H1 (cell line): ENCODE data around the gene EIF2B5. TPM values are rescaled to one million over a fixed set of nuclear protein-coding genes. Genes with fewer than 3 reads are reported as not detected.

ENCODE experiments used
- CTCF ChIA-PET: fragments of 300-600 bp; sonication (Branson Sonifier 250); formaldehyde crosslinking; loops from one replicate; lab custom pipeline; 2021; ENCODE audit not compliant: partially characterized antibody; lab: Charles Lee
- POLR2A ChIA-PET: fragments of 300-600 bp; sonication (Branson Sonifier 250); formaldehyde crosslinking; loops from one replicate; lab custom pipeline; 2021; ENCODE audit warnings: inconsistent platforms; ENCODE audit not compliant: partially characterized antibody; lab: Charles Lee
- DNase-seq, 2 experiments: peaks; one replicate each; pipeline versions ENCODE4 v3.0.0 to v3.0.0-alpha.2; 2010 to 2022; ENCODE audit warnings: low spot score in 2 of 2, low read depth in 1 of 2, mixed read lengths in 1 of 2
- FAIRE-seq: peaks from 2 replicates; lab custom pipeline; 2011; peaks lifted over from hg19 to GRCh38; lab: Jason Lieb, UNC
- H2AFZ ChIP-seq: 2 replicates; pipeline ENCODE4 v1.8.1; 2012; ENCODE audit warnings: low read length, inconsistent platforms
- H2AK5ac ChIP-seq: 2 replicates; pipeline ENCODE4 v1.6.1; 2013; ENCODE audit warnings: low read depth, low read length
- H2BK120ac ChIP-seq: replicated peaks from 2 replicates; pipeline ENCODE3; 2013; ENCODE audit warnings: low read depth, low read length, inconsistent platforms
- H2BK12ac ChIP-seq: 2 replicates; pipeline ENCODE4 v1.6.1; 2013; ENCODE audit warnings: low read depth, low read length
- H2BK15ac ChIP-seq: 2 replicates; pipeline ENCODE4 v1.6.1; 2013; ENCODE audit warnings: low read length
- H2BK20ac ChIP-seq: 2 replicates; pipeline ENCODE4 v1.6.1; 2013; ENCODE audit warnings: low read length
- H2BK5ac ChIP-seq: 2 replicates; pipeline ENCODE4 v1.6.1; 2013; ENCODE audit warnings: low read depth, low read length
- H3K14ac ChIP-seq: 2 replicates; pipeline ENCODE4 v1.6.1; 2013; ENCODE audit warnings: inconsistent platforms; ENCODE audit not compliant: insufficient read length
- H3K18ac ChIP-seq: 2 replicates; pipeline ENCODE4 v1.6.1; 2013; ENCODE audit warnings: low read length; ENCODE audit errors: extremely low read depth
- H3K23ac ChIP-seq: 2 replicates; pipeline ENCODE4 v1.6.1; 2013; ENCODE audit warnings: inconsistent platforms; ENCODE audit not compliant: insufficient read length
- H3K23me2 ChIP-seq: 2 replicates; pipeline ENCODE4 v1.6.1; 2013; ENCODE audit warnings: low read depth, low read length
- H3K27ac ChIP-seq: 2 replicates; pipeline ENCODE4 v1.6.1; 2011; ENCODE audit warnings: low read depth, low read length, inconsistent platforms
- H3K27me3 ChIP-seq, 4 experiments: replicated peaks in 1 of 4; 1 replicate in 1 of 4; 2 replicates in 3 of 4; pipeline versions ENCODE4 v1.6.1 to v1.8.1; 2011 to 2013; ENCODE audit warnings: low read length in 3 of 4, mild to moderate bottlenecking in 3 of 4, inconsistent platforms in 2 of 4, mixed read lengths in 2 of 4, moderate library complexity in 1 of 4; ENCODE audit not compliant: control insufficient read depth in 3 of 4, insufficient read depth in 3 of 4; ENCODE audit errors: extremely low read depth in 1 of 4
- H3K36me3 ChIP-seq, 4 experiments: 2 replicates each; pipeline versions ENCODE4 v1.6.1 to v1.8.1; 2011 to 2013; ENCODE audit warnings: mild to moderate bottlenecking in 4 of 4, low read length in 3 of 4, moderate library complexity in 2 of 4, control low read depth in 1 of 4, inconsistent platforms in 1 of 4; ENCODE audit not compliant: insufficient read depth in 4 of 4, control insufficient read depth in 2 of 4
- H3K4ac ChIP-seq: replicated peaks from 2 replicates; pipeline ENCODE3; 2013; ENCODE audit warnings: low read length, low read depth, mixed read lengths, inconsistent platforms; ENCODE audit not compliant: insufficient read length
- H3K4me1 ChIP-seq, 4 experiments: replicated peaks in 1 of 4; 1 replicate in 1 of 4; 2 replicates in 3 of 4; pipeline versions ENCODE4 v1.6.1 to v1.8.1; 2011 to 2013; ENCODE audit warnings: low read length in 3 of 4, inconsistent platforms in 2 of 4, mixed read lengths in 1 of 4; ENCODE audit not compliant: insufficient read depth in 4 of 4, control insufficient read depth in 3 of 4
- H3K4me2 ChIP-seq, 2 experiments: 2 replicates each; pipeline versions ENCODE4 v1.6.1 to v1.8.1; 2011 to 2013; ENCODE audit warnings: low read depth in 2 of 2, low read length in 2 of 2, control low read depth in 1 of 2, inconsistent platforms in 1 of 2, mild to moderate bottlenecking in 1 of 2; ENCODE audit not compliant: insufficient read depth in 1 of 2
- H3K4me3 ChIP-seq, 4 experiments: fragments of 200-600, 300-600 bp in 1 of 4; sonication (generic), shearing (Covaris generic), sonication (Bioruptor Twin) in 1 of 4; 2 replicates each; pipeline versions ENCODE4 v1.5.1 to v1.8.1; 2011 to 2016; ENCODE audit warnings: low read length in 4 of 4, low read depth in 3 of 4, control low read depth in 2 of 4, inconsistent platforms in 2 of 4, mild to moderate bottlenecking in 2 of 4, mixed read lengths in 1 of 4, moderate library complexity in 1 of 4; ENCODE audit not compliant: insufficient read depth in 2 of 4; ENCODE audit errors: extremely low read depth in 1 of 4
- H3K56ac ChIP-seq: replicated peaks from 2 replicates; pipeline ENCODE3; 2013; ENCODE audit warnings: low read depth, mild to moderate bottlenecking, mixed read lengths, low read length, inconsistent platforms; ENCODE audit not compliant: insufficient read length
- H3K79me1 ChIP-seq: 2 replicates; pipeline ENCODE4 v1.6.1; 2013; ENCODE audit warnings: low read depth, low read length, control low read depth
- H3K79me2 ChIP-seq, 2 experiments: 2 replicates each; pipeline versions ENCODE4 v1.6.1 to v1.8.1; 2012 to 2013; ENCODE audit warnings: low read length in 2 of 2, mild to moderate bottlenecking in 2 of 2, inconsistent platforms in 1 of 2; ENCODE audit not compliant: insufficient read depth in 2 of 2, control insufficient read depth in 1 of 2
- H3K9ac ChIP-seq, 4 experiments: replicated peaks in 1 of 4; 1 replicate in 1 of 4; 2 replicates in 3 of 4; pipeline versions ENCODE4 v1.6.1 to v1.8.1; 2011 to 2013; ENCODE audit warnings: low read depth in 3 of 4, low read length in 3 of 4, control low read depth in 2 of 4, mild to moderate bottlenecking in 2 of 4, moderate library complexity in 2 of 4, inconsistent platforms in 1 of 4; ENCODE audit errors: extremely low read depth in 1 of 4
- H3K9me3 ChIP-seq, 2 experiments: 2 replicates each; pipeline versions ENCODE4 v1.6.1 to v1.8.1; 2012 to 2013; ENCODE audit warnings: mild to moderate bottlenecking in 2 of 2, moderate library complexity in 2 of 2, control low read depth in 1 of 2, inconsistent platforms in 1 of 2, low read depth in 1 of 2, low read length in 1 of 2, mixed read lengths in 1 of 2; ENCODE audit not compliant: insufficient read depth in 2 of 2
- H4K20me1 ChIP-seq, 2 experiments: replicated peaks in 1 of 2; 2 replicates each; pipeline versions ENCODE3 to v1.8.1; 2011 to 2013; ENCODE audit warnings: inconsistent platforms in 2 of 2, low read length in 2 of 2, mild to moderate bottlenecking in 1 of 2; ENCODE audit not compliant: insufficient read depth in 2 of 2, control insufficient read depth in 1 of 2
- H4K5ac ChIP-seq: 2 replicates; pipeline ENCODE4 v1.6.1; 2013; ENCODE audit warnings: low read length, low read depth, mixed read lengths, inconsistent platforms; ENCODE audit not compliant: insufficient read length
- H4K8ac ChIP-seq: 2 replicates; pipeline ENCODE4 v1.8.0; 2013; ENCODE audit warnings: mild to moderate bottlenecking, moderate library complexity, low read length, inconsistent platforms; ENCODE audit not compliant: insufficient read depth; ENCODE audit errors: extremely low read depth
- H4K91ac ChIP-seq: replicated peaks from 2 replicates; pipeline ENCODE3; 2013; ENCODE audit warnings: low read length, mixed read lengths, inconsistent platforms; ENCODE audit not compliant: insufficient read length
- CHD1 ChIP-seq: IDR thresholded peaks from 2 replicates; pipeline ENCODE4 v1.6.1; 2012; ENCODE audit warnings: low read depth, low read length, improper control_type of control experiment
- CHD2 ChIP-seq: IDR thresholded peaks from 2 replicates; pipeline ENCODE4 v1.6.1; 2012; ENCODE audit warnings: low read length, improper control_type of control experiment
- CTCF ChIP-seq, 3 experiments: IDR thresholded peaks; 1 replicate in 2 of 3; 2 replicates in 1 of 3; pipeline versions ENCODE4 v1.5.1 to v1.6.1; 2011; ENCODE audit warnings: low read length in 3 of 3, mild to moderate bottlenecking in 3 of 3, inconsistent platforms in 2 of 3, low read depth in 1 of 3, moderate library complexity in 1 of 3; ENCODE audit not compliant: insufficient read depth in 1 of 3; ENCODE audit errors: control extremely low read depth in 1 of 3
- EZH2 ChIP-seq: fragments of 200-600 bp; sonication (generic); IDR thresholded peaks from 2 replicates; pipeline ENCODE4 v1.7.1; 2012; ENCODE audit warnings: low read depth, mild to moderate bottlenecking, moderate library complexity, low read length, inconsistent platforms; ENCODE audit not compliant: severe bottlenecking
- NRF1 ChIP-seq: IDR thresholded peaks from 2 replicates; pipeline ENCODE4 v1.6.1; 2011; ENCODE audit warnings: mild to moderate bottlenecking, low read depth, low read length, improper control_type of control experiment
- POLR2A ChIP-seq, 2 experiments: IDR thresholded peaks; 1 replicate in 1 of 2; 2 replicates in 1 of 2; pipeline ENCODE4 v1.6.1; 2011; ENCODE audit warnings: low read depth in 2 of 2, low read length in 2 of 2, mild to moderate bottlenecking in 2 of 2; ENCODE audit errors: control extremely low read depth in 1 of 2
- WGBS, 2 experiments: shearing (Covaris generic) in 1 of 2; methylation state at CpG; one replicate each; pipeline versions ENCODE4 v1.1.6 to v1.1.7; 2013 to 2015; ENCODE audit warnings: low lambda C conversion rate in 2 of 2, mixed read lengths in 2 of 2, inconsistent platforms in 1 of 2, low coverage in 1 of 2, missing lambda C conversion rate in 1 of 2; ENCODE audit not compliant: insufficient replicate concordance in 2 of 2, insufficient coverage in 1 of 2, insufficient read length in 1 of 2; ENCODE audit errors: extremely low coverage in 1 of 2, missing lambda C conversion rate in 1 of 2; 5-methylcytosine and 5-hydroxymethylcytosine counted together
- polyA plus RNA-seq, 7 experiments: library from polyadenylated mRNA; depleted of rRNA in 3 of 7; stranded (reverse) in 5 of 7; unstranded in 2 of 7; fragments of >200 nt in 5 of 7; fragments of 200-250 nt in 2 of 7; gene quantifications; 1 replicate in 5 of 7; 2 replicates in 1 of 7; 4 replicates in 1 of 7; pipeline versions ENCODE4 v1.2.1 to v1.2.3, GENCODE V29; 2011 to 2013; ENCODE audit warnings: missing spikeins in 2 of 7, mixed read lengths in 2 of 7
- total RNA-seq: library from RNA; stranded (reverse); fragmentation: NEBNext Ultra II Directional; extraction: Animal tissue kit (Norgen Biotek cat#: 25700); gene quantifications from 2 replicates; pipeline ENCODE4 v1.2.1, GENCODE V29; 2021

Gene EIF2B5
- total and polyA plus RNA-seq, 2 of the 8 experiments (the other 6 are each of a cell fraction or from before 2014, with no cell fraction given), result 33.1 to 40.0 TPM

GRCh38 chr3:184166671-184167070 lies 31.5 kb downstream of the EIF2B5 start:
- 0 out of 2 replicates have a peak, but pooled peaks cover 4% of the 10 kb centered on the region for H3K79me1 ChIP-seq
- H4K5ac ChIP-seq, result no peak overlapping the region
- peaks cover 5 to 8% of the 10 kb centered on the region in 2 experiments for H4K20me1 ChIP-seq
- POLR2A ChIA-PET, result no interaction called here
- DNase-seq, result no peak
- H2BK20ac ChIP-seq, result no peak overlapping the region
- no peak overlapping the region for H2BK120ac ChIP-seq
- no peak overlapping the region for H2AK5ac ChIP-seq
- H3K14ac ChIP-seq, result no peak overlapping the region
- TF ChIP-seq POLR2A (IDR thresholded peaks at IDR 0.05; ENCODE audit: control extremely low read depth in 1 of 2, low read depth in 2 of 2, low read length in 2 of 2) (no peak), CHD2 (no peak), CTCF (IDR thresholded peaks at IDR 0.05; ENCODE audit: control extremely low read depth in 1 of 3, insufficient read depth in 1 of 3, low read depth in 1 of 3, low read length in 3 of 3) (no peak), CHD1 (no peak), EZH2 (no peak), NRF1 (no peak)
- TF ChIP-seq, all 59 proteins: peak for 0
- no peak overlapping the region for H3K27ac ChIP-seq
- no peak for FAIRE-seq
- H3K4me1 ChIP-seq, result no peaks in the 10 kb centered on the region
- no peak overlapping the region for H3K18ac ChIP-seq
- H3K4me2 ChIP-seq, result no peak overlapping the region
- H2BK12ac ChIP-seq, result no peak overlapping the region
- no peak overlapping the region for H3K56ac ChIP-seq
- no peak overlapping the region for H3K9ac ChIP-seq
- no peak overlapping the region for H3K4ac ChIP-seq
- 0 out of 2 replicates have a peak overlapping the region, but pooled peaks have one; percentile 14 for H4K8ac ChIP-seq
- H3K9me3 ChIP-seq, result no peaks in the 10 kb centered on the region
- H3K36me3 ChIP-seq, result peaks cover 7 to 59% (median 31%) of the 10 kb centered on the region in 4 experiments
- H2AFZ ChIP-seq, result no peak overlapping the region
- H3K23me2 ChIP-seq, result no peaks in the 10 kb centered on the region; the same call in 1 of the 2 replicates
- H3K27me3 ChIP-seq, result no peaks in the 10 kb centered on the region
- no peak overlapping the region for H2BK15ac ChIP-seq
- H4K91ac ChIP-seq, result no peak overlapping the region
- peaks cover 0 to 6% of the 10 kb centered on the region in 2 experiments; a peak in 2 of 4 replicates for H3K79me2 ChIP-seq
- WGBS, 2 experiments, result 88% methylated on average over 6 of the region's 6 CpGs; no CpG with 5 or more reads in 1 of the 2 experiments
- no peak overlapping the region for H3K23ac ChIP-seq
- no peak overlapping the region for H3K4me3 ChIP-seq
- no peak overlapping the region for H2BK5ac ChIP-seq
- CTCF ChIA-PET, result no interaction called here
